MCF 10A (cell line): ENCODE data around the gene ADAMTS3. TPM values are rescaled to one million over a fixed set of nuclear protein-coding genes. Genes with fewer than 3 reads are reported as not detected.

Experiments used
- BruUV-seq: library from RNA; stranded (reverse); fragments of 400-500 nt; replicated peaks from 2 replicates; lab custom pipeline; 2021; lab: Mats Ljungman, UMichigan
- CTCF ChIA-PET: fragments of 300-600 bp; sonication (Branson Sonifier 250); formaldehyde crosslinking; extraction: SDS; loops from one replicate; lab custom pipeline; 2021; ENCODE audit warnings: antibody characterized with exemption, inconsistent platforms; lab: Yijun Ruan, JAX
- POLR2A ChIA-PET: fragments of 300-600, 350-650 bp; sonication (Branson Sonifier 250); formaldehyde crosslinking; extraction: SDS; loops from one replicate; lab custom pipeline; 2020; ENCODE audit warnings: antibody characterized with exemption, inconsistent platforms; lab: Yijun Ruan, JAX
- DNase-seq: peaks from one replicate; pipeline ENCODE4 v3.0.0-alpha.2; 2018; ENCODE audit not compliant: unreplicated experiment
- H3K27ac Mint-ChIP-seq: one replicate; pipeline ENCODE4 v1.8.0; 2022; ENCODE audit warnings: mild to moderate bottlenecking, low read depth, mixed read lengths; ENCODE audit not compliant: unreplicated experiment
- H3K27me3 Mint-ChIP-seq: one replicate; pipeline ENCODE4 v1.8.0; 2022; ENCODE audit warnings: mixed read lengths; ENCODE audit not compliant: insufficient read depth, unreplicated experiment
- H3K36me3 Mint-ChIP-seq: one replicate; pipeline ENCODE4 v1.8.0; 2022; ENCODE audit warnings: mild to moderate bottlenecking, moderate library complexity, mixed read lengths; ENCODE audit not compliant: insufficient read depth, unreplicated experiment
- H3K4me1 Mint-ChIP-seq: one replicate; pipeline ENCODE4 v1.8.0; 2022; ENCODE audit warnings: mixed read lengths; ENCODE audit not compliant: insufficient read depth, unreplicated experiment
- H3K4me3 Mint-ChIP-seq: one replicate; pipeline ENCODE4 v1.8.0; 2022; ENCODE audit warnings: mild to moderate bottlenecking, moderate library complexity, mixed read lengths; ENCODE audit not compliant: unreplicated experiment
- H3K9me3 Mint-ChIP-seq: one replicate; pipeline ENCODE4 v1.8.0; 2022; ENCODE audit warnings: mixed read lengths; ENCODE audit not compliant: unreplicated experiment
- intact Hi-C: fragments of 100-400 bp; cut with micrococcal nuclease; formaldehyde crosslinking; loops from 2 replicates; pipeline ENCODE4 v1.14.1; 2022
- total RNA-seq: library from RNA; stranded (reverse); gene quantifications from 2 replicates; pipeline ENCODE4 v1.2.3, GENCODE V29; 2022
- TF ChIP-seq, protein P1 (sequence below): fragments of 200-600 bp; IDR thresholded peaks from one replicate; pipeline ENCODE4 v1.8.0; 2022; ENCODE audit warnings: antibody characterized with exemption, mild to moderate bottlenecking; ENCODE audit not compliant: unreplicated experiment

The ADAMTS3 gene
- total RNA-seq, 1 experiment from 2014 or later: 0.58 TPM

DNA sequence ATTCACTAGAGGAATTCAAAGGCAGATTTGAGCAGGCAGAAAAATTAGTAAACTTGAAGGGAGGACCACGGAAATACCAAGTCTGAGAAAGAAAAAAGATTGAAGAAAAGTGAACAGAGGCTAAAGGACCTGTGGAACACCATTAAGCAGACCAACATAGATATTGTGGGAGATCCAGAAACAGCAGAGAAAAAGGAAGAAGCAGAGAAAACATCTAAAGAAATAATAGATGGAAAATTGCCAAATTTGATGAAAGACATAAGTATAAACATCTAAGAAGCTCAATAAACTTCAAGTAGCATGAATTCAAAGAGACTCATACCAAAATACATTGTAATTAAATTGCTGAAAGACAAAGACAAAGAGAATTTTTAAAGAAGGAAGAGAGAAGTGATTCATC is 31.0 kb downstream of the ADAMTS3 start:
- H3K4me3 Mint-ChIP-seq: no peak overlapping the region
- TF ChIP-seq, protein P1, sequence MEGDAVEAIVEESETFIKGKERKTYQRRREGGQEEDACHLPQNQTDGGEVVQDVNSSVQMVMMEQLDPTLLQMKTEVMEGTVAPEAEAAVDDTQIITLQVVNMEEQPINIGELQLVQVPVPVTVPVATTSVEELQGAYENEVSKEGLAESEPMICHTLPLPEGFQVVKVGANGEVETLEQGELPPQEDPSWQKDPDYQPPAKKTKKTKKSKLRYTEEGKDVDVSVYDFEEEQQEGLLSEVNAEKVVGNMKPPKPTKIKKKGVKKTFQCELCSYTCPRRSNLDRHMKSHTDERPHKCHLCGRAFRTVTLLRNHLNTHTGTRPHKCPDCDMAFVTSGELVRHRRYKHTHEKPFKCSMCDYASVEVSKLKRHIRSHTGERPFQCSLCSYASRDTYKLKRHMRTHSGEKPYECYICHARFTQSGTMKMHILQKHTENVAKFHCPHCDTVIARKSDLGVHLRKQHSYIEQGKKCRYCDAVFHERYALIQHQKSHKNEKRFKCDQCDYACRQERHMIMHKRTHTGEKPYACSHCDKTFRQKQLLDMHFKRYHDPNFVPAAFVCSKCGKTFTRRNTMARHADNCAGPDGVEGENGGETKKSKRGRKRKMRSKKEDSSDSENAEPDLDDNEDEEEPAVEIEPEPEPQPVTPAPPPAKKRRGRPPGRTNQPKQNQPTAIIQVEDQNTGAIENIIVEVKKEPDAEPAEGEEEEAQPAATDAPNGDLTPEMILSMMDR: no peak
- DNase-seq: no peak
- CTCF ChIA-PET: no interaction called here
- POLR2A ChIA-PET: no interaction called here
- H3K27me3 Mint-ChIP-seq: no peaks in the 10 kb centered on the region
- no TSS peak for BruUV-seq
- no peak overlapping the region for H3K27ac Mint-ChIP-seq
- no peaks in the 10 kb centered on the region for H3K4me1 Mint-ChIP-seq
- peaks cover 10% of the 10 kb centered on the region for H3K9me3 Mint-ChIP-seq
- no peaks in the 10 kb centered on the region for H3K36me3 Mint-ChIP-seq
- intact Hi-C loops: no loop called here

DNA sequence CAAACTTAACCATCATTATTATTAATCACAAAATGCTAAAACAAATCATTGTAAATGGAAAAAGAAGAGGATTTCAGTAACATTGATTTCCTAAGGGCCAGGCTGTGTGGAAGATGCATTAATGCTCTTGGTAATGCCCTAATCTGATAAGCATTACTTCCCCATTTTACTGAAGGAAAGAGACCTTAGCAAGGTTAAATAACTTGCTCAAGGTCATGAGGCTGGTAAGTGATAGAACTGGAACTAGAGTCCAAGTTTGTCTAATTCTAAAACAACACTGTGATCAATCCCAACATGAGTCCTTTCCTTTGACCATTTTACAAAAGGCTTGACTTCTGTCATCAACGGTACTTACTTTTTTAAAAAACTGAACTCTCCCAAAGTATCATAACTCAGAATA is 32.6 kb downstream of the ADAMTS3 start:
- no TSS peak for BruUV-seq
- intact Hi-C loops: no loop called here
- H3K9me3 Mint-ChIP-seq: peaks cover 10% of the 10 kb centered on the region
- POLR2A ChIA-PET: no interaction called here
- no peaks in the 10 kb centered on the region for H3K27me3 Mint-ChIP-seq
- H3K4me3 Mint-ChIP-seq: no peak overlapping the region
- H3K27ac Mint-ChIP-seq: no peak overlapping the region
- peaks cover 5% of the 10 kb centered on the region for H3K4me1 Mint-ChIP-seq
- no peak for DNase-seq
- TF ChIP-seq, protein P1: no peak
- no peaks in the 10 kb centered on the region for H3K36me3 Mint-ChIP-seq
- CTCF ChIA-PET: no interaction called here

DNA sequence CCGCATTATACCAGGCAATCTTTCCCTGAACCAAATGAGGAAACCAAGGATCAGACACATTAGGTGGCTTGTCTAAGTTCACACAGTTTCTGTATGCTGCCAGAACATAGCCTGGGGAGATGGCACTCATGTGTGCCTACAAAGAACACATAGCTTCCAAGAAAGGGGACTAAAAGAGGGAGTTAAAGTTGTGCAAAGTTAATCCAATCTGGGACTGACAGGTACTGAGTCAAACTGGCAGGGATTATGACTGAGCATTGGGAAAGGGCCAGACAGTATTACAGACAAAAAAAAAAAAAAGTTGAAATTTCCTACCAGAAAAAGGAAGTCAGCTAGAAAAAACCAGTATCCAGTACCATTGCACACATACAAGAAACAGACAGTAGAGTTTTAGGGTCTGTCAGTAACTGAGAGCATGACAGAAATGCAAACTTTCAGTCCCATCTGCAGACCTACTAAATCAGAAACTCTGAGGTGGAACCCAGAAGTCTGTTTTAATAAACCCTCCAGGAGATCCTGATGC is 37.2 kb downstream of the ADAMTS3 start:
- H3K27ac Mint-ChIP-seq: no peak overlapping the region
- H3K4me3 Mint-ChIP-seq: no peak overlapping the region
- TF ChIP-seq, protein P1: no peak
- intact Hi-C loops: no loop called here
- CTCF ChIA-PET: interaction anchor here (0.7 to 1.2 kb wide), 2 partner anchors 35 to 401 kb away, joined by 3 to 4 read pairs; no protein-coding TSS in a partner anchor
- peaks cover 5% of the 10 kb centered on the region for H3K4me1 Mint-ChIP-seq
- H3K36me3 Mint-ChIP-seq: no peaks in the 10 kb centered on the region
- no peaks in the 10 kb centered on the region for H3K27me3 Mint-ChIP-seq
- no peaks in the 10 kb centered on the region for H3K9me3 Mint-ChIP-seq
- no TSS peak for BruUV-seq
- POLR2A ChIA-PET: no interaction called here
- peak; percentile 21 for DNase-seq

DNA sequence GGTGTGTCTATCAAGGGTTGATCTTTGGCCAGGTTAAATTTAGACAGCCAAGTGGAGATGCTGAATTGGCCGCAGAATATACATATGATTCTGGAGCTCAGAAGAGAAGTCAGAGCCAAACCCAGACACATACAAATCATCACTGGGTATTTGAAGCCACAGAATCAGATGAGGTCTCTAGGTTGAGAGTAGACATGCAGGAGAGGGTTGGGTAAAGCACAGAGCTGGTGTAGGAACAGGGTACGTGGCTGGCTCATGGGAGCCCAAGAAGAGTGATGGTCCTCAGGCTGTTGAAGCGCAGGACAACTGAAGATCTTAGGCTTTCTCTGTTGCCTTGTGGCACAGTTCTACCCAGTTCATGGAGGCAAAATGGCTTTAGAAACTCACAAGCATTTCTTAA is 37.7 kb downstream of the ADAMTS3 start:
- ChIA-PET POLR2A (no interaction called here), CTCF (interaction anchor here (0.5 to 0.7 kb wide), 2 partner anchors 366 to 400 kb away, joined by 3 read pairs; no protein-coding TSS in a partner anchor)
- no peak for DNase-seq
- TF ChIP-seq, protein P1: no peak
- intact Hi-C loops: no loop called here
- no TSS peak for BruUV-seq
- Mint-ChIP-seq H3K9me3 (no peaks in the 10 kb centered on the region), H3K4me3 (no peak overlapping the region), H3K4me1 (peaks cover 5% of the 10 kb centered on the region), H3K27ac (no peak overlapping the region), H3K36me3 (no peaks in the 10 kb centered on the region), H3K27me3 (no peaks in the 10 kb centered on the region)
